ENCODE measurements around the gene HSFX1.

Gene HSFX1

DNA sequence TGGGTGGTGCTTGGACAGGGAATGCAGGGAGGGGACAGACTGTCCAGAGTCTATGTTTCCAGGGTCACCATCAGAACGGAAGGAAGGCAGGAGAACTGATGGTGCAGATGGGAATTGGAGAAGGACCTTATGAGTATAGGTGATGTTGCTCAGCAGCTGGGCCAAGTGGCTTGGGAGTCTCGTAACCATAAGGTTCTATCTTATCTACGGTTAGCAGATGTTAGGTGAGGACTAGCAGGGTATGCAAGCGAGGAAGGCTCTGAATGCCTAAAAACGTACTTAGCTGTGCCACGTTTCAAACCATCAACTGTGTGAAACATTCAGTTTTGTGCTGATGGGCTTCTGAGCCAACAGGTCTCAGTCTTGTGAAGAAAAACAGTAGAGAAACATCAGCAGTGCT is 30.2 kb downstream of the HSFX1 start:
- DNase-seq (ENCODE audit: low spot score) = no peak

- DNase-seq (ENCODE audit: low spot score) = no peak
Measured at GRCh38 chrX:149807747-149808458, 34.0 kb downstream of the HSFX1 start.

GRCh38 chrX:149818652-149819051 is 44.8 kb downstream of the HSFX1 start:
- DNase-seq (ENCODE audit: low spot score) = no peak

DNA sequence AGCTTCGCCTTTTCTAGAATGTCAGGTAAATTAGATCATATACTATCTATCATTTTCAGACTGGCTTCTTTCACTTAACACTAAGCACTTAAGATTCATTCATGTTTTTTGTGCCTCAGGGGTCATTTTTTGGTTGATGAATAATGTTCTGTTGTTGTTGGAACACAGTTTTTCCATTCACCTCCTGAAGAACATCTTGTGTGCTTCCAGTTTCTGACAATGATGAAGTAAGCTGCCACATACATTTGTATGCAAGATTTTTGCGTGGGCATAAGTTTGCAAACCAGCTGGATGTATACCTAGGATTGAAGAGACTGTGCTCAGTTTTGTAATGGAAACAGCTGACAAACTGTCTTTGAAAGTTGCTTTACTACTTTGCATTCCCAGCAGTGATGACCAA is 45.5 kb downstream of the HSFX1 start:
- no peak for DNase-seq (ENCODE audit: low spot score)

DNA sequence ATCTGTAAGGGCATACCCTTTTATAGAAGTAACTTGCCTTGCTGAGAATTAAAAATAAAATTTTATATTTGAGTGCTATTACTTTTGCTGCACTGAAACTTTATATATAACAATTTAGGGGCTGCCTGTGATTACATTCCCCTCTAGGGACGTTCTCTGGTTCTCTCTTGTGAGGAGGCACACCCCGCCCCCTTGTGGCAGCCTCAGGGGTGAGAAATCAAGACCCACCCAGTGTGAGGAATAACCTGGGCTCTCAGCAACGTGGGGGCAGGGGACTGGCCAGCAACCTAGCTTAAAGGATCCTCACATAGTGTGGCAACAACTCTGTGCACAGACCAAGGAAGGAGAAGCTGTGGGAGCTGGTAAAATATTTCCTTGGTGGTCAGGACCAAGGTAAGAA is 51.6 kb downstream of the HSFX1 start:
- no peak for DNase-seq (ENCODE audit: low spot score)

All from HuH-7.5 (cell line).